ENCODE measurements around the gene MC1R.

DNA sequence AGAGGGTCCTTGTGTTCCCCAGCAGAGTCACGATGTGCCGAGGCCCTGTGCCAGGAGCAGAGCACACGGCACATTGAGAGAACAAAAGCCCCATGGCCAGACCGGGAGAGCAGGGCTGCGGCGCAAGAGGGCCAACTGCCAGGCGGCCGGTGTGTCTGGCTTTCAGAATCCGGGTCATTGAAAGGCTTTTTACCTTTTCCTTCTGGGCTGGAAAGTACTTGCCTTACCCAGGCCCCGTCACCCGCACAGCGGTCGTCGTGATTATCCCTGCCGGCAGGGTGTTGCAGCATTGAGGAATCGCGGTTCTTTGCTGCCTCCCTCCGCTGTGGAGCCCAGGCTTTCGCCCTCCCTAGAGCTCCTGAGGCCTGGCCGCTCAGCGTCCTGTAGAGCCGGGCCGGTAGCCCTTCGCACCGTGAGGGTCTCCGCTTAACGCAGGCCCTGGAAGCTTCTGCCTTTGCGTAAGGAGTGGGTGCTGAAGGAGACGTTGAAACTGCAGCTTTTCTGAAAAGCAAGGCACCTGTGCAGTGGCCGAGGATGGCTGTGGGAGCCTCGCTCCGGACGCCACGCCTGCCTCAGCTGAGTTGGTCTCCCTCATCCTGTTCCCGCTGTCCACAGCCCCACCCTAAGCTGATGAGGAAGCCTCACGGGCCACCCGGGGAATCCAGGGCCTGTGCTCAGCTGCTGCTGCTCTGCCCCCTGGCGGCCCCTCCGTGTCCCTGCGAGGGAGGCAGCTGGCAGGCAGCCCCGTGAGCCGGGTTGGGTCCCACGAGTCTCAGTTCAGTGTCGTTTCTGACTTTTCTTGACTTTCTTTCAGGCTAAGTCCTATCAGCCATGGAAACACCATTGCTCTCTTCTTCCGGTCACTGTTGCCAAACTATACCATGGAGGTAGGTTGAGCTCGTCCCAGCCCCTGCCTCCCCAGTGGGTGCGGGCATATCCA is 8.6 kb upstream of the MC1R start:
- peak; percentile 75 for TF ChIP-seq POLR2AphosphoS5 (IDR thresholded peaks at IDR 0.05)
- peak; percentile 69 to 90 (median 72) for TF ChIP-seq CTCF (IDR thresholded peaks at IDR 0.05)
- TF ChIP-seq POLR2A (IDR thresholded peaks at IDR 0.05) = no peak

Measured in prostate gland (tissue), 2 donors.